GM12872 (cell line): ENCODE results near the gene ADK.

Experiments
- CTCF ChIP-seq: IDR thresholded peaks from 3 replicates; pipeline ENCODE4 v1.5.1; 2011; ENCODE audit warnings: low read depth, mild to moderate bottlenecking, low read length, moderate library complexity; ENCODE audit not compliant: insufficient read depth

ADK gene

GRCh38 chr10:74436523-74437170, 285.6 kb downstream of the ADK start:
- TF ChIP-seq CTCF = no peak

- no peak for TF ChIP-seq CTCF
Measured at GRCh38 chr10:74437822-74438221, 286.8 kb downstream of the ADK start.

GRCh38 chr10:74439213-74439612, 288.2 kb downstream of the ADK start:
- no peak for TF ChIP-seq CTCF

- TF ChIP-seq CTCF = no peak
Measured at GRCh38 chr10:74445493-74445892, 294.5 kb downstream of the ADK start.

- no peak for TF ChIP-seq CTCF
Measured at GRCh38 chr10:74450602-74451001, 299.6 kb downstream of the ADK start.

GRCh38 chr10:74451127-74451829, 300.3 kb downstream of the ADK start:
- no peak for TF ChIP-seq CTCF

- TF ChIP-seq CTCF = no peak
Measured at GRCh38 chr10:74453169-74453568, 302.1 kb downstream of the ADK start.
